GM12801 (cell line): Measurements from ENCODE around the gene ABHD11.

Experiments
- CTCF ChIP-seq: IDR thresholded peaks from one replicate; pipeline ENCODE4 v1.5.1; 2011; ENCODE audit warnings: control low read depth; ENCODE audit not compliant: insufficient read length; ENCODE audit errors: extremely low read depth

ABHD11 gene

GRCh38 chr7:73740212-73740611 lies 1.6 kb upstream of the ABHD11 start:
- no peak for TF ChIP-seq CTCF

- no peak for TF ChIP-seq CTCF
Observed at GRCh38 chr7:73739387-73739767, 775 bp upstream of the ABHD11 start.

- TF ChIP-seq CTCF, result no peak
Observed at GRCh38 chr7:73738220-73738611, 386 bp downstream of the ABHD11 start.

GRCh38 chr7:73737491-73738219 lies 947 bp downstream of the ABHD11 start:
- TF ChIP-seq CTCF, result no peak

GRCh38 chr7:73736885-73737284 lies 1.7 kb downstream of the ABHD11 start:
- TF ChIP-seq CTCF, result no peak

- no peak for TF ChIP-seq CTCF
Observed at GRCh38 chr7:73735528-73735905, 3.1 kb downstream of the ABHD11 start.

GRCh38 chr7:73734619-73735527 lies 3.7 kb downstream of the ABHD11 start:
- peak; percentile 79 for TF ChIP-seq CTCF
